Ectodermal cell (in vitro differentiated cells): ENCODE data around the gene SUMF1.

ENCODE experiments used
- H3K27ac ChIP-seq: 2 replicates; pipeline ENCODE4 v1.7.0; 2013; ENCODE audit warnings: mild to moderate bottlenecking, low read depth, low read length; ENCODE audit not compliant: insufficient read depth, poor library complexity, severe bottlenecking
- H3K27me3 ChIP-seq: 2 replicates; pipeline ENCODE4 v1.7.0; 2013; ENCODE audit warnings: mild to moderate bottlenecking, low read length; ENCODE audit not compliant: insufficient read depth, control insufficient read depth, poor library complexity, severe bottlenecking
- H3K36me3 ChIP-seq: one replicate; pipeline ENCODE4 v1.7.0; 2013; ENCODE audit warnings: low read length; ENCODE audit not compliant: control insufficient read depth, insufficient read depth
- H3K4me1 ChIP-seq: one replicate; pipeline ENCODE4 v1.7.0; 2013; ENCODE audit warnings: low read length; ENCODE audit not compliant: control insufficient read depth, insufficient read depth
- H3K4me3 ChIP-seq: 2 replicates; pipeline ENCODE4 v1.7.0; 2013; ENCODE audit warnings: low read depth, low read length, control low read depth; ENCODE audit not compliant: insufficient read depth
- H3K9me3 ChIP-seq: 2 replicates; pipeline ENCODE4 v1.7.0; 2013; ENCODE audit warnings: mild to moderate bottlenecking, low read length, moderate library complexity; ENCODE audit not compliant: control insufficient read depth
- WGBS, 2 experiments: methylation state at CpG; one replicate each; pipeline ENCODE4 v1.1.7; 2013; ENCODE audit warnings: missing lambda C conversion rate in 2 of 2; 5-methylcytosine and 5-hydroxymethylcytosine counted together

The SUMF1 gene

DNA sequence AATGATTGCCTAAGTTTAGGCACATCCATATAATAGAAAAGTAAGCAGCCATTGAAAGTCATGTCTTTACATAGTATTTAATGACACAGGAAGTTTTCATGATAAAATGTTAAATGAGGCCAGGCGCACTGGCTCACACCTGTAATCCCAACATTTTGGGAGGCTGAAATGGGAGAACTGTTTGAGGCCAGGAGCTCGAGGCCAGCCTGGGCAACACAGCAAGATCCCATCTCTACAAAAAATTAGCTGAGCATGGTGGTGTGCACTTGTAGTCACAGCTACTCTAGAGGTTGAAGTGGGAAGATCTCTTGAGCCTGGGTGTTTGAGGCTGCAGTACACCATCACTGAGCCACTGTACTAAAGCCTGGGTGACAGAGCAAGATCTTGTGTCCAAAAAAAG lies 104.5 kb downstream of the SUMF1 start:
- Histone ChIP-seq H3K4me3 (no peak overlapping the region), H3K27me3 (no peaks in the 10 kb centered on the region), H3K4me1 (no peaks in the 10 kb centered on the region), H3K9me3 (no peaks in the 10 kb centered on the region), H3K27ac (no peak overlapping the region), H3K36me3 (no peaks in the 10 kb centered on the region)
- 91 to 92% methylated on average over 2 of the region's 2 CpGs for WGBS, 2 experiments

DNA sequence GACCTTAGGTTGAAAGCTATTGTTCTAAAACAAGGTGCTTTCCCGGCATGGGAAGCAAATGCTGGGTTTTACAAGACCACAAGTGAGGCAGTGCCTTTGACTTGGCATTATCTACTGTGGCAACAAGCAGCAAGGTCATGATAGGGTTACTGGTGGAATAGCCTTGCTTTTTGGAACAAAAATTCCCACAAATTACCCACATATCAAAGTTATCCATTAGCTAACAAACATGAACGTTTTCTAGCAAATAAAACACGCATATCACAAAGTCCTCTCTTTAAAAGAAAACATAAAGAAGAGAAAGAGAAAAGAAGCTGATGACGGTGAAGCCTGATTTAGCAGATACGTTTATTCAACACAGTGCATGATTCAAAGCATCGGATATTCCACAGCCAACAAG lies 106.3 kb downstream of the SUMF1 start:
- Histone ChIP-seq H3K9me3 (no peaks in the 10 kb centered on the region), H3K4me1 (no peaks in the 10 kb centered on the region), H3K4me3 (no peak overlapping the region), H3K27me3 (no peaks in the 10 kb centered on the region), H3K36me3 (no peaks in the 10 kb centered on the region), H3K27ac (no peak overlapping the region)
- 90 to 91% methylated on average over 6 of the region's 6 CpGs for WGBS, 2 experiments

DNA sequence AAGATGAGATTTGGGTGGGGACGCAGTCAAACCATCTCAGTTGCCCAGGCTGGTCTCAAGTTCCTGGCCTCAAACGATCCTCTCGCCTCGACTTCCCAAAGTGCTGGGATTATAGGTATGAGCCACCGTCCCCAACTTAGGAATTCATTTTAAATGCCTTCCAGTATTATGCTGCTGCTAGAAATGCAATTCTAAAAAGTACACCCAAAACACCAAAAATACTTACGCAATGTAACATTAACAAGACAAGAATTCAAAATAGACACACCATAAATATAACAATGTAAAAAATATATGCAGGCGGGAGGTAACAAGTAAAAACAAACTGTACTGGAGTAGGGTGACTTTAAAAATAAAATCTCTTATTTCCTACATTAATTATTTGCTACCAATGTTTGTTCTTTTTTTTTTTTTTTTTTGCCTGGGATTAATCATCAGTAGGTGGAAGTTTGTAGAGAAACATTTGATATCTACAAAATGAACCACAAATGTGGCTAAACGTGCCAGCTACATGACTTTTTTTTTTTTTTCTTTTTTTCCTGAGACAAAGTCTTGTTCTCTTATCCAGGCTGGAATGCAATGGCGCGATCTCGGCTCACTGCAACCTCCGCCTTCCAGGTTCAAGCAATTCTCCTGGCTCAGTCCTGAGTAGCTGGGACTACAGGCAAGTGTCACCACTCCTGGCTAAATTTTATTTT lies 107.1 kb downstream of the SUMF1 start:
- H3K27me3 ChIP-seq, result no peaks in the 10 kb centered on the region
- WGBS, 2 experiments, result 81 to 85% methylated on average over 11 of the region's 12 CpGs
- H3K4me1 ChIP-seq, result no peaks in the 10 kb centered on the region
- H3K4me3 ChIP-seq, result no peak overlapping the region
- no peaks in the 10 kb centered on the region for H3K36me3 ChIP-seq
- no peak overlapping the region for H3K27ac ChIP-seq
- H3K9me3 ChIP-seq, result no peaks in the 10 kb centered on the region

DNA sequence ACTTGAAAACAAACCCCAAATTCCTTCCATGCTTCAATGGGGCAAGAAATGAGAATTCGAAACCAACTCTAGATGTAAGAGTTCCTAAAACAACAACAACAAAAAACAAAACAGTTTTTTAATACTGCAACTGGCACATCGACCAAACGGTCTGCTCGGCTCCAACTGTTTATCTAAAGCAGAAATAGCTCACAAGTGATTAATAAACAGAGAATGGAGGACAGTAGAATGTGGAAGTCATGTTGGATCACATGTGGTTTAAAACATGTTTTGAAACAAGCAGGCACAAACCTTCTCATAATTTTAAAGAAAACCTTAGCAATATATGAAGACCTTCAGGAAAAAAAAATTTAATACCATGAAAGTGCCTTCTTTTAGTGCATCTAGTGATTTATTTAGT lies 108.8 kb downstream of the SUMF1 start:
- Histone ChIP-seq H3K4me3 (no peak overlapping the region), H3K27ac (no peak overlapping the region), H3K4me1 (no peaks in the 10 kb centered on the region), H3K27me3 (no peaks in the 10 kb centered on the region), H3K36me3 (no peaks in the 10 kb centered on the region), H3K9me3 (no peaks in the 10 kb centered on the region)
- 86 to 97% methylated on average over 2 to 4 of the region's 4 CpGs for WGBS, 2 experiments

- no peak overlapping the region for H3K4me3 ChIP-seq
- no peaks in the 10 kb centered on the region for H3K36me3 ChIP-seq
- no peak overlapping the region for H3K27ac ChIP-seq
- no peaks in the 10 kb centered on the region for H3K27me3 ChIP-seq
- 92 to 95% methylated on average over 10 of the region's 10 CpGs for WGBS, 2 experiments
- H3K9me3 ChIP-seq, result no peaks in the 10 kb centered on the region
- no peaks in the 10 kb centered on the region for H3K4me1 ChIP-seq
These were observed 110.3 kb downstream of the SUMF1 start for GRCh38 chr3:4356546-4357410.

- no peak overlapping the region for H3K4me3 ChIP-seq
- H3K27ac ChIP-seq, result no peak overlapping the region
- WGBS, 2 experiments, result 93 to 96% methylated on average over 6 of the region's 6 CpGs
- no peaks in the 10 kb centered on the region for H3K4me1 ChIP-seq
- no peaks in the 10 kb centered on the region for H3K36me3 ChIP-seq
- no peaks in the 10 kb centered on the region for H3K9me3 ChIP-seq
- no peaks in the 10 kb centered on the region for H3K27me3 ChIP-seq
These were observed 110.9 kb downstream of the SUMF1 start for GRCh38 chr3:4356220-4356540.

DNA sequence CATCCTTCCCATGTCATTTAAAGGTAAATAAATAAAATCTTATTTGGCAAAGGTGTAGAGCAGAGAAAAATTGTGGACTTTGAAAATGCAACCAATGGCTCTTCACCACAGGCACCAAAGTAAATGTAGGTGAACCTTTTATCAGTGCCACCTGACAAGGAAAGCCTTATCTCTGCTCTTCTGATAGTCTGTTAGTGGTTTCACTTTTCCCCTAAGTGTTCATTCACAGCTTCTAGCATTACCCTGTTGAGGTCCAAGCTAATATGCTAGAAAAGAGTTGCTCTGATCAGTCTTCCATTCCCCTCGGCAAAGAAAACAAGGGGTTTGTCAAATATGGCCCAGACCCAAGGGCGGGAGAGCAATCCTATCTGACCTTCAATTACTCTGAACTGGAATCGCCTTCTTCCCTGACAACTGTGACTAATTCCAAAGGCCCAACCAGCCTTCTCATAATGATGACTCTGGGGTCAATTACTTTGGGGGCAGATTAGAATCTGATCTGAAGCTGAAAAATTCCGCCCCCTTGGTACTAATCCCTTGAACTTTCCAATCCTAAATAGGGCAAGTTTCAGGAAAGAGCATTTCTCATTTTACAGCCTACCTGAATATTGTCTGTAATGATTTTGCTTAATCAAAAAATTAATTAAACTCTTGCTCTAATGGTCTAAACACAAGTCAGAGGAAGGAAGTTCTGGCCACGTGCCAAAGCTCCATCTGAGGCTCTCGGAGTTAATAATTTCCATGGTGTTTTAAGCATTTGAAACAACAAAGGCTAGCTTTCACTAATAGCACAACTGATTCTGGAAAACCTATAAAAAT lies 111.5 kb downstream of the SUMF1 start:
- H3K36me3 ChIP-seq, result no peaks in the 10 kb centered on the region
- H3K4me3 ChIP-seq, result no peak overlapping the region
- H3K9me3 ChIP-seq, result no peaks in the 10 kb centered on the region
- no peaks in the 10 kb centered on the region for H3K4me1 ChIP-seq
- 88 to 95% methylated on average over 6 of the region's 6 CpGs for WGBS, 2 experiments
- no peak overlapping the region for H3K27ac ChIP-seq
- H3K27me3 ChIP-seq, result no peaks in the 10 kb centered on the region

DNA sequence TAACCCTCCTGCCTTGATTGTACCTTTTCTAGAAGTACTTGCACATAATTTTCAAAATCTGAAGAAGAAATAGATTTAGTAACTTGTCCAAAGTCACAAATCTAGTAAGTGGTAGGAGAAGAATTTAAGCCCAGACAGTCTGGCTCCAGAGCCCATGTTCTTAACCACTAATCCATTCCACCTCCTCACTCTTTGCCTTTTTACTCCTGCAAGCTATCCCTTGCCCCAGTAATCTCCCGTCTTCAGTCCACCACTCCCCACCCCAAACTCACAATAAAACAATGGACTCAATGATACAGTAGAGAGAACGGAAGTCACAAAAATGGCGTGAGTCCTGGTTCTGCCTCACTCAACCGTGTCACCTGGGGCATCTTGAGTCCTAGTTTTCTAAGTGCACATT lies 115.2 kb downstream of the SUMF1 start:
- no peaks in the 10 kb centered on the region for H3K9me3 ChIP-seq
- no peaks in the 10 kb centered on the region for H3K27me3 ChIP-seq
- no peaks in the 10 kb centered on the region for H3K36me3 ChIP-seq
- 91 to 92% methylated on average over 4 of the region's 4 CpGs for WGBS, 2 experiments
- H3K27ac ChIP-seq, result no peak overlapping the region
- no peaks in the 10 kb centered on the region for H3K4me1 ChIP-seq
- no peak overlapping the region for H3K4me3 ChIP-seq

GRCh38 chr3:4351164-4351855 lies 115.8 kb downstream of the SUMF1 start:
- Histone ChIP-seq H3K4me3 (no peak overlapping the region), H3K36me3 (no peaks in the 10 kb centered on the region), H3K9me3 (no peaks in the 10 kb centered on the region), H3K4me1 (no peaks in the 10 kb centered on the region), H3K27ac (no peak overlapping the region), H3K27me3 (no peaks in the 10 kb centered on the region)
- WGBS, 2 experiments, result 88 to 90% methylated on average over 9 to 11 of the region's 11 CpGs
